CD8-positive, alpha-beta memory T cell (primary cell): ENCODE results near the gene MFN2. TPM values are rescaled to one million over a fixed set of nuclear protein-coding genes. Genes with fewer than 3 reads are reported as not detected.
A peak's percentile ranks its signal among the peaks of the same experiment; 100 is the strongest.

ENCODE experiments used
- CTCF ChIA-PET: fragments of 350-600 bp; sonication (Branson Sonifier 250); formaldehyde crosslinking; loops from one replicate; lab custom pipeline; 2021; ENCODE audit warnings: antibody characterized with exemption; lab: Charles Lee
- POLR2A ChIA-PET: fragments of 350-600 bp; sonication (Branson Sonifier 250); formaldehyde crosslinking; loops from one replicate; lab custom pipeline; 2021; ENCODE audit warnings: antibody characterized with exemption; lab: Charles Lee
- DNase-seq, 5 donors: peaks; one replicate each; pipeline versions ENCODE4 v3.0.0 to v3.0.0-alpha.2; 2020 to 2022; ENCODE audit warnings: mixed read lengths in 1 of 5
- H3K27ac ChIP-seq: one replicate; pipeline ENCODE4 v1.7.0; 2013; ENCODE audit warnings: low read depth, mild to moderate bottlenecking, low read length, moderate library complexity
- H3K27me3 ChIP-seq: 2 replicates; pipeline ENCODE4 v1.7.0; 2013; ENCODE audit warnings: low read length, mild to moderate bottlenecking; ENCODE audit not compliant: insufficient read depth, poor library complexity, severe bottlenecking
- H3K36me3 ChIP-seq: 2 replicates; pipeline ENCODE4 v1.7.0; 2013; ENCODE audit warnings: mild to moderate bottlenecking, low read length, moderate library complexity; ENCODE audit not compliant: insufficient read depth
- H3K4me1 ChIP-seq: 2 replicates; pipeline ENCODE4 v1.7.0; 2013; ENCODE audit warnings: mild to moderate bottlenecking, low read length, moderate library complexity; ENCODE audit not compliant: insufficient read depth
- H3K4me3 ChIP-seq: 2 replicates; pipeline ENCODE4 v1.7.0; 2013; ENCODE audit warnings: mild to moderate bottlenecking, low read length
- H3K9me3 ChIP-seq: 2 replicates; pipeline ENCODE4 v1.7.0; 2013; ENCODE audit warnings: mild to moderate bottlenecking, low read length
- H3K27ac Mint-ChIP-seq, 8 donors: one replicate each; pipeline ENCODE4 v1.8.0; 2020 to 2021; ENCODE audit warnings: mixed read lengths in 8 of 8, mild to moderate bottlenecking in 6 of 8, inconsistent platforms in 3 of 8, moderate library complexity in 3 of 8
- H3K27me3 Mint-ChIP-seq, 2 donors: one replicate each; pipeline ENCODE4 v1.8.0; 2020 to 2021; ENCODE audit warnings: mixed read lengths in 2 of 2, mild to moderate bottlenecking in 1 of 2, moderate library complexity in 1 of 2
- H3K36me3 Mint-ChIP-seq, 3 donors: one replicate each; pipeline ENCODE4 v1.8.0; 2020 to 2021; ENCODE audit warnings: mixed read lengths in 3 of 3, inconsistent platforms in 1 of 3, mild to moderate bottlenecking in 1 of 3
- H3K4me1 Mint-ChIP-seq, 3 donors: one replicate each; pipeline ENCODE4 v1.8.0; 2020 to 2021; ENCODE audit warnings: mixed read lengths in 3 of 3, inconsistent platforms in 1 of 3, mild to moderate bottlenecking in 1 of 3
- H3K4me3 Mint-ChIP-seq, 7 donors: one replicate each; pipeline ENCODE4 v1.8.0; 2020 to 2021; ENCODE audit warnings: mixed read lengths in 7 of 7, mild to moderate bottlenecking in 6 of 7, moderate library complexity in 4 of 7, inconsistent platforms in 2 of 7
- H3K9me3 Mint-ChIP-seq, 5 donors: one replicate each; pipeline ENCODE4 v1.8.0; 2020 to 2022; ENCODE audit warnings: mixed read lengths in 5 of 5, mild to moderate bottlenecking in 3 of 5, moderate library complexity in 2 of 5, inconsistent platforms in 1 of 5
- polyA plus RNA-seq: library from polyadenylated mRNA; unstranded; fragments of 300-500 nt; fragmentation: Illumina TruSeq; gene quantifications from one replicate; pipeline ENCODE4 v1.2.3, GENCODE V29; 2021
- total RNA-seq, 2 experiments: library from RNA; stranded (reverse); gene quantifications; one replicate each; pipeline ENCODE4 v1.2.3, GENCODE V29; 2021

The MFN2 gene
- total and polyA plus RNA-seq, 3 experiments from 2014 or later = 40.9 to 97.2 (median 97.1) TPM

DNA sequence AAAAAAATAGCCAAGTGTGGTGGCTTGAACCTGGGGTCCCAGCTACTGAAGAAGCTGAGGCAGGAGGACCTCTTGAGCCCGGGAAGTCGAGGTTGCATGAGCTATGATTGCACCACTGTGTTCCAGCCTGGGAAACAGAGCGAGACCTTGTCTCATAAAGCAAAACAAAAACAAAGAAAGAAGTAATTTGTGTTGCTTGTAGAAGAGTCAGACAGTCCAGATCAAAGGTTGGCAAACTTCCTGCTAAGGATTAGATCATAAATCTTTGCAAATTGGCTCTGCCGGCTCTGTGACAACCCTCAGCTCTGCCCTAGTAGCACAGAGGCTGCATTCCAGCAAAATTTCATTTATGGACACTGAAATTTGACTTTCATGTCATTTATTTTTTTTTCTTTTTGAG, 19.0 kb upstream of the MFN2 start:
- Histone ChIP-seq H3K27me3 (no peaks in the 10 kb centered on the region), H3K4me1 (no peaks in the 10 kb centered on the region), H3K4me3 (no peak overlapping the region), H3K9me3 (no peaks in the 10 kb centered on the region), H3K27ac (no peak overlapping the region), H3K36me3 (no peaks in the 10 kb centered on the region)
- no peaks in the 10 kb centered on the region for H3K4me1 Mint-ChIP-seq
- H3K4me3 Mint-ChIP-seq = no peak overlapping the region
- ChIA-PET CTCF (interaction anchor here (1.0 kb wide), 1 partner anchor 17 kb away, joined by 3 read pairs; no protein-coding TSS in a partner anchor), POLR2A (no interaction called here)
- H3K27ac Mint-ChIP-seq = no peak overlapping the region
- no peaks in the 10 kb centered on the region for H3K9me3 Mint-ChIP-seq
- DNase-seq = no peak
- H3K27me3 Mint-ChIP-seq = no peaks in the 10 kb centered on the region
- H3K36me3 Mint-ChIP-seq = peaks cover 0 to 5% (median 2%) of the 10 kb centered on the region in 3 donors

DNA sequence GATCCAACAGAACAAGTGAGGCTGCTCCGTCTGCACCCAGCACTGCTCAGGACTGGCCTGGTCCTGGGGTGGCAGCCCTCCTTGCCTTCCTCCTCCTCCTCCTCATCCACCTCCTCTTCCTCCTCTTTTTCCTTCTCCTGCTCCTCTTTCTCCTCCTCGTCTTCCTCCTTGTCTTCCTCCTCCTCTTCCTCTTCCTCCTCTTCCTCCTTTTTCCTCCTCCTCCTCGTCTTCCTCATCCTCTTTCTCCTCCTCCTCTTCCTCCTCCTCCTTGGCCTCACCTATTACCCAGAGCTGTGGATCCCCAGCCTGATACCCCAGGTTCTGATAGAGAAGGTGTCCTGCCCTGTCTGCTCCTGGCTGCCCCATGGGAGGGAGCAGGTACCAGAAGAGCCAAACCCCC, 16.6 kb upstream of the MFN2 start:
- ChIA-PET POLR2A (no interaction called here), CTCF (no interaction called here)
- Histone ChIP-seq H3K4me3 (no peak overlapping the region), H3K4me1 (no peaks in the 10 kb centered on the region), H3K36me3 (no peaks in the 10 kb centered on the region), H3K9me3 (no peaks in the 10 kb centered on the region), H3K27ac (no peak overlapping the region), H3K27me3 (no peaks in the 10 kb centered on the region)
- Mint-ChIP-seq H3K4me1 (no peaks in the 10 kb centered on the region), H3K36me3 (peaks cover 0 to 5% (median 2%) of the 10 kb centered on the region in 3 donors), H3K4me3 (no peak overlapping the region), H3K27me3 (no peaks in the 10 kb centered on the region), H3K9me3 (no peaks in the 10 kb centered on the region), H3K27ac (no peak overlapping the region)
- no peak for DNase-seq

- Histone ChIP-seq H3K27ac (no peak overlapping the region), H3K4me3 (no peak overlapping the region), H3K36me3 (no peaks in the 10 kb centered on the region), H3K27me3 (no peaks in the 10 kb centered on the region), H3K9me3 (no peaks in the 10 kb centered on the region), H3K4me1 (no peaks in the 10 kb centered on the region)
- Mint-ChIP-seq H3K27me3 (no peaks in the 10 kb centered on the region), H3K27ac (no peak overlapping the region), H3K4me3 (no peak overlapping the region), H3K9me3 (no peaks in the 10 kb centered on the region), H3K4me1 (no peaks in the 10 kb centered on the region), H3K36me3 (peaks cover 0 to 5% (median 2%) of the 10 kb centered on the region in 3 donors)
- ChIA-PET CTCF (no interaction called here), POLR2A (no interaction called here)
- DNase-seq = no peak
Observed at GRCh38 chr1:11964656-11965055, 15.6 kb upstream of the MFN2 start.

GRCh38 chr1:11967028-11967547, 13.2 kb upstream of the MFN2 start:
- Mint-ChIP-seq H3K4me3 (no peak overlapping the region), H3K27me3 (no peaks in the 10 kb centered on the region), H3K27ac (no peak overlapping the region), H3K9me3 (no peaks in the 10 kb centered on the region), H3K4me1 (no peaks in the 10 kb centered on the region), H3K36me3 (peaks cover 0 to 3% (median 2%) of the 10 kb centered on the region in 3 donors)
- CTCF ChIA-PET = interaction anchor here (1.5 kb wide), 1 partner anchor 128 kb away, joined by 10 read pairs; no protein-coding TSS in a partner anchor
- Histone ChIP-seq H3K36me3 (no peaks in the 10 kb centered on the region), H3K4me1 (no peaks in the 10 kb centered on the region), H3K4me3 (no peak overlapping the region), H3K27ac (no peak overlapping the region), H3K9me3 (no peaks in the 10 kb centered on the region), H3K27me3 (no peaks in the 10 kb centered on the region)
- no peak for DNase-seq
- POLR2A ChIA-PET = no interaction called here

GRCh38 chr1:11970441-11971185, 9.6 kb upstream of the MFN2 start:
- Histone ChIP-seq H3K9me3 (no peaks in the 10 kb centered on the region), H3K4me1 (no peaks in the 10 kb centered on the region), H3K36me3 (no peaks in the 10 kb centered on the region), H3K27me3 (no peaks in the 10 kb centered on the region), H3K4me3 (no peak overlapping the region), H3K27ac (no peak overlapping the region)
- H3K27ac Mint-ChIP-seq = no peak overlapping the region
- no peaks in the 10 kb centered on the region for H3K9me3 Mint-ChIP-seq
- ChIA-PET POLR2A (no interaction called here), CTCF (interaction anchor here (0.7 kb wide), 1 partner anchor 217 kb away, joined by 3 read pairs; no protein-coding TSS in a partner anchor)
- H3K4me3 Mint-ChIP-seq = no peak overlapping the region
- peaks cover 0 to 2% (median 1%) of the 10 kb centered on the region in 3 donors for H3K36me3 Mint-ChIP-seq
- no peaks in the 10 kb centered on the region for H3K27me3 Mint-ChIP-seq
- peaks cover 0 to 2% (median 0%) of the 10 kb centered on the region in 3 donors for H3K4me1 Mint-ChIP-seq
- DNase-seq = no peak

- POLR2A ChIA-PET = no interaction called here
Observed at GRCh38 chr1:11977625-11978024, 2.6 kb upstream of the MFN2 start.

DNA sequence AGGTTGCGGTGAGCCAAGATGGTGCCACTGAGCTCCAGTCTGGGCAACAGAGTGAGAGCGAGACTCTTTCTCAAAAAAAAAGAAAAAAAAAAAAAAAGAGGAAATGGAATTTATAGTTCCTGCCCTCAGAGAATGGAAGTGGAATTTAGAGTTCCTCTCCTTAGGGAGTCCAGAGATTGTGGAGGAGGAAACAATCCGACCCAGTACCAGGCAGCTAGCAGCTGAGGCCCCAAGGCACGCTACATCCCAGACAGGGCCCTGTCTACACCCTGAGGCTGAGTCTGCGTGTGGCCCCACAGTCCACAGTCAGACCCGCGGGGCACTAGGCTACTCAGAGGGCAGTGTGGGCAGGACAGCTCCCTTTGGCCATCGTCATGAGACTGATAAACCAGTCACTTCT, 1.9 kb upstream of the MFN2 start:
- POLR2A ChIA-PET = no interaction called here
- no peak for DNase-seq
- Mint-ChIP-seq H3K4me1 (peaks cover 22 to 38% (median 30%) of the 10 kb centered on the region in 3 donors), H3K36me3 (peaks cover 0 to 21% (median 5%) of the 10 kb centered on the region in 3 donors), H3K27me3 (no peaks in the 10 kb centered on the region), H3K27ac (peak overlapping the region in 2 of 8 donors; percentile 36 to 81), H3K9me3 (no peaks in the 10 kb centered on the region), H3K4me3 (peak overlapping the region in 2 of 7 donors; percentile 24 to 63)
- Histone ChIP-seq H3K27ac (no peak overlapping the region), H3K4me3 (no peak overlapping the region), H3K36me3 (peaks cover 16% of the 10 kb centered on the region), H3K9me3 (no peaks in the 10 kb centered on the region), H3K4me1 (peaks cover 26% of the 10 kb centered on the region), H3K27me3 (no peaks in the 10 kb centered on the region)
- CTCF ChIA-PET = interaction anchor here (1.0 kb wide), 1 partner anchor 17 kb away, joined by 3 read pairs; no protein-coding TSS in a partner anchor

More at GRCh38 chr1:11977625-11978024, 2.6 kb upstream of the MFN2 start:
- CTCF ChIA-PET = no interaction called here
- no peak overlapping the region for H3K27ac ChIP-seq
- Mint-ChIP-seq H3K27ac (peak overlapping the region in 2 of 8 donors; percentile 50 to 81), H3K4me3 (peak overlapping the region in 2 of 7 donors; percentile 66 to 69), H3K4me1 (peaks cover 23 to 32% (median 25%) of the 10 kb centered on the region in 3 donors), H3K27me3 (no peaks in the 10 kb centered on the region), H3K9me3 (no peaks in the 10 kb centered on the region), H3K36me3 (peaks cover 0 to 16% (median 5%) of the 10 kb centered on the region in 3 donors)
- H3K36me3 ChIP-seq = peaks cover 12% of the 10 kb centered on the region
- DNase-seq = no peak
- peaks cover 24% of the 10 kb centered on the region for H3K4me1 ChIP-seq
- no peaks in the 10 kb centered on the region for H3K27me3 ChIP-seq
- H3K4me3 ChIP-seq = no peak overlapping the region
- H3K9me3 ChIP-seq = no peaks in the 10 kb centered on the region
